Upper lobe of left lung (tissue), 6 donors: ENCODE measurements around the gene FNDC3B. TPM values are rescaled to one million over a fixed set of nuclear protein-coding genes. Genes with fewer than 3 reads are reported as not detected.
A peak's percentile ranks its signal among the peaks of the same experiment; 100 is the strongest.
"Not testable (repeated sequence)": the region's sequence is repeated elsewhere in the genome, so short reads cannot be mapped to it uniquely, and the experiment has no call there.

Source experiments
- ATAC-seq, 2 donors: fragments of 200-7000 bp; cut with Tn5 transposase; one replicate each; pipeline ENCODE4 v1.9.1; 2022; ENCODE audit warnings: mild to moderate bottlenecking in 2 of 2, moderate library complexity in 2 of 2; ENCODE audit not compliant: low FRiP score in 2 of 2
- DNase-seq, 2 donors: peaks; one replicate each; pipeline ENCODE4 v3.0.0-alpha.2; 2019 to 2020
- H3K27ac ChIP-seq, 4 donors: fragments of 200-600 bp; sonication (generic); one replicate each; pipeline ENCODE4 v1.5.1; 2016 to 2019
- H3K27me3 ChIP-seq, 4 donors: fragments of 200-600 bp; sonication (generic); one replicate each; pipeline ENCODE4 v1.5.1; 2017 to 2019
- H3K36me3 ChIP-seq, 4 donors: fragments of 200-600 bp; sonication (generic); one replicate each; pipeline ENCODE4 v1.5.1; 2016 to 2019
- H3K4me1 ChIP-seq, 4 donors: fragments of 200-600 bp; sonication (generic); one replicate each; pipeline ENCODE4 v1.5.1; 2018 to 2019
- H3K4me3 ChIP-seq, 4 donors: fragments of 200-600 bp; sonication (generic); one replicate each; pipeline ENCODE4 v1.5.1; 2017 to 2019; ENCODE audit warnings: mild to moderate bottlenecking in 2 of 4, moderate library complexity in 1 of 4
- H3K9me3 ChIP-seq, 4 donors: fragments of 200-600 bp; sonication (generic); one replicate each; pipeline ENCODE4 v1.5.1; 2018 to 2019
- CTCF ChIP-seq, 6 experiments: fragments of 450-650 bp in 4 of 6; fragments of 200-600 bp in 2 of 6; sonication (generic) in 2 of 6; IDR thresholded peaks; one replicate each; pipeline ENCODE4 v1.5.1; 2016 to 2019; ENCODE audit warnings: antibody characterized with exemption in 6 of 6
- EP300 ChIP-seq, 4 donors: sonication (generic); formaldehyde crosslinking; IDR thresholded peaks; one replicate each; pipeline ENCODE4 v1.5.1; 2017; ENCODE audit warnings: antibody characterized with exemption in 4 of 4, control low read depth in 2 of 4
- POLR2A ChIP-seq, 4 donors: fragments of 450-650 bp; IDR thresholded peaks; one replicate each; pipeline ENCODE4 v1.5.1; 2016 to 2017; ENCODE audit warnings: antibody characterized with exemption in 4 of 4, mild to moderate bottlenecking in 2 of 4
- POLR2AphosphoS5 ChIP-seq, 2 donors: sonication (generic); formaldehyde crosslinking; IDR thresholded peaks; one replicate each; pipeline ENCODE4 v1.5.1; 2017; ENCODE audit warnings: antibody characterized with exemption in 2 of 2
- WGBS, 2 donors: methylation state at CpG; one replicate each; pipeline ENCODE4 v1.1.5; 2017 to 2018; 5-methylcytosine and 5-hydroxymethylcytosine counted together
- total RNA-seq, 6 donors: library from RNA; depleted of rRNA in 4 of 6; stranded (reverse); fragments of >200 nt in 4 of 6; gene quantifications; one replicate each; pipeline versions ENCODE4 v1.1.0 to v1.2.1, GENCODE V29; 2016 to 2021
- donor health status: DM: no; HTN: no; CAD: no; lungs with moderate emphysema.
- donor health status: DM: no; HTN: yes; CAD: no; lungs with severe emphysema.

Gene FNDC3B
- total RNA-seq: 100 to 1,000 TPM in 5 of 6 donors, 10 to 100 TPM in 1; 73.3 to 167 (median 119) TPM

- 0% methylated on average over 10 to 19 of the region's 59 CpGs for WGBS, 2 donors
- Histone ChIP-seq H3K27me3 (no peaks in the 10 kb centered on the region), H3K4me3 (peak within 1 kb of the TSS; percentile 76 to 98 (median 87)), H3K36me3 (no peaks in the 10 kb centered on the region), H3K27ac (peak within 1 kb of the TSS; percentile 94 to 99 (median 98)), H3K4me1 (peaks cover 13 to 31% (median 24%) of the 10 kb centered on the region in 4 donors), H3K9me3 (no peaks in the 10 kb centered on the region)
- TF ChIP-seq CTCF (IDR thresholded peaks at IDR 0.05) (no peak), POLR2AphosphoS5 (IDR thresholded peaks at IDR 0.05) (peak; percentile 79 to 93), EP300 (IDR thresholded peaks at IDR 0.05) (peak in 2 of 4 donors; percentile 51 to 70), POLR2A (IDR thresholded peaks at IDR 0.05) (peak in 3 of 4 donors; percentile 91 to 95 (median 94))
- ATAC-seq (peak; percentile 93 to 96), DNase-seq (peak; percentile 93 to 97)
Observed at GRCh38 chr3:172039436-172040077, at the start of gene FNDC3B. TSS of gene FNDC3B (plus strand) at chr3:172039578. CDS start at chr3:172112480, 72,902 bp downstream.

GRCh38 chr3:171990239-171990638 is 49.1 kb upstream of the FNDC3B start:
- H3K36me3 ChIP-seq, H3K27me3 ChIP-seq, H3K4me3 ChIP-seq, H3K9me3 ChIP-seq, DNase-seq, ATAC-seq, H3K27ac ChIP-seq: not testable (repeated sequence)
- 96 to 97% methylated on average over 3 of the region's 3 CpGs for WGBS, 2 donors
- H3K4me1 ChIP-seq: peaks cover 0 to 11% (median 0%) of the 10 kb centered on the region in 4 donors

- H3K36me3 ChIP-seq: no peaks in the 10 kb centered on the region
- no peaks in the 10 kb centered on the region for H3K27me3 ChIP-seq
- DNase-seq: no peak
- 77 to 82% methylated on average over 3 of the region's 3 CpGs for WGBS, 2 donors
- ATAC-seq: no peak
- H3K27ac ChIP-seq: no peak overlapping the region
- peaks cover 0 to 5% (median 0%) of the 10 kb centered on the region in 4 donors for H3K4me1 ChIP-seq
- H3K9me3 ChIP-seq: no peaks in the 10 kb centered on the region
- no peak overlapping the region for H3K4me3 ChIP-seq
- TF ChIP-seq POLR2A (IDR thresholded peaks at IDR 0.05): no peak
- TF ChIP-seq EP300 (IDR thresholded peaks at IDR 0.05): no peak
- no peak for TF ChIP-seq POLR2AphosphoS5 (IDR thresholded peaks at IDR 0.05)
- no peak for TF ChIP-seq CTCF (IDR thresholded peaks at IDR 0.05)
Observed at GRCh38 chr3:171991166-171991565, 48.2 kb upstream of the FNDC3B start.

- no peak for DNase-seq
- H3K4me3 ChIP-seq: no peak overlapping the region
- no peak overlapping the region for H3K27ac ChIP-seq
- no peaks in the 10 kb centered on the region for H3K4me1 ChIP-seq
- no peaks in the 10 kb centered on the region for H3K36me3 ChIP-seq
- no peak for ATAC-seq
- TF ChIP-seq POLR2AphosphoS5 (IDR thresholded peaks at IDR 0.05) (no peak), EP300 (IDR thresholded peaks at IDR 0.05) (no peak), CTCF (IDR thresholded peaks at IDR 0.05) (no peak), POLR2A (IDR thresholded peaks at IDR 0.05) (no peak)
- WGBS, 2 donors: 47 to 52% methylated on average over 3 of the region's 3 CpGs
- H3K9me3 ChIP-seq: no peaks in the 10 kb centered on the region
- no peaks in the 10 kb centered on the region for H3K27me3 ChIP-seq
Observed at GRCh38 chr3:171994646-171995428, 44.5 kb upstream of the FNDC3B start.

- ATAC-seq (no peak), DNase-seq (no peak)
- TF ChIP-seq EP300 (IDR thresholded peaks at IDR 0.05) (no peak), POLR2AphosphoS5 (IDR thresholded peaks at IDR 0.05) (no peak), POLR2A (IDR thresholded peaks at IDR 0.05) (no peak), CTCF (IDR thresholded peaks at IDR 0.05) (no peak)
- no peak overlapping the region for H3K27ac ChIP-seq
- no peaks in the 10 kb centered on the region for H3K36me3 ChIP-seq
- H3K27me3 ChIP-seq: no peaks in the 10 kb centered on the region
- H3K9me3 ChIP-seq: no peaks in the 10 kb centered on the region
- H3K4me3 ChIP-seq: no peak overlapping the region
- H3K4me1 ChIP-seq: no peaks in the 10 kb centered on the region
Observed at GRCh38 chr3:171995486-171995885, 43.9 kb upstream of the FNDC3B start.
